MG63 (cell line): ENCODE measurements around the gene PRAMEF10. TPM values are rescaled to one million over a fixed set of nuclear protein-coding genes. Genes with fewer than 3 reads are reported as not detected.
"Not testable (repeated sequence)": the region's sequence is repeated elsewhere in the genome, so short reads cannot be mapped to it uniquely, and the experiment has no call there.

ENCODE experiments used
- DNase-seq: peaks from one replicate; pipeline ENCODE4 v3.0.0-alpha.2; 2020
- H3K27me3 ChIP-seq: fragments of 250-450 bp; sonication (Bioruptor Pico); 2 replicates; pipeline ENCODE4 v1.5.1; 2020; ENCODE audit warnings: mild to moderate bottlenecking, moderate library complexity
- H3K36me3 ChIP-seq: fragments of 250-450 bp; sonication (Bioruptor Pico); 2 replicates; pipeline ENCODE4 v1.5.1; 2020; ENCODE audit warnings: mild to moderate bottlenecking, moderate library complexity
- H3K4me3 ChIP-seq: fragments of 250-450 bp; sonication (Bioruptor Pico); 2 replicates; pipeline ENCODE4 v1.5.1; 2020; ENCODE audit warnings: mild to moderate bottlenecking, moderate library complexity
- H3K9me3 ChIP-seq: fragments of 250-450 bp; sonication (Bioruptor Pico); 2 replicates; pipeline ENCODE4 v1.5.1; 2020; ENCODE audit warnings: mild to moderate bottlenecking, moderate library complexity
- total RNA-seq: library from RNA; depleted of rRNA; stranded (reverse); fragments of >200 nt; shearing (Covaris generic); gene quantifications from 2 replicates; pipeline ENCODE4 v1.2.3, GENCODE V29; 2014; ENCODE audit warnings: low replicate concordance; rRNA removed

The PRAMEF10 gene
- total RNA-seq, result not detected in 2 replicates

GRCh38 chr1:12898170-12898569, at the start of gene PRAMEF10:
Gene PRAMEF10 (minus strand): TSS chr1:12898270. CDS start chr1:12895847, 2,423 bp downstream.
- not testable (repeated sequence) for H3K36me3 ChIP-seq, H3K27me3 ChIP-seq, H3K9me3 ChIP-seq, DNase-seq, H3K4me3 ChIP-seq

GRCh38 chr1:12947480-12947879, 49.4 kb upstream of the PRAMEF10 start, which contains the start of gene PRAMEF6:
Gene PRAMEF6 (minus strand): TSS chr1:12947580. CDS start chr1:12942518, 5,062 bp downstream.
- DNase-seq, H3K36me3 ChIP-seq, H3K27me3 ChIP-seq, H3K9me3 ChIP-seq, H3K4me3 ChIP-seq: not testable (repeated sequence)

GRCh38 chr1:12924368-12924767, 26.3 kb upstream of the PRAMEF10 start:
- not testable (repeated sequence) for H3K36me3 ChIP-seq, H3K27me3 ChIP-seq, H3K4me3 ChIP-seq, DNase-seq, H3K9me3 ChIP-seq

GRCh38 chr1:12921749-12922148, 23.7 kb upstream of the PRAMEF10 start:
- not testable (repeated sequence) for H3K27me3 ChIP-seq, H3K36me3 ChIP-seq, H3K9me3 ChIP-seq, H3K4me3 ChIP-seq, DNase-seq

- H3K4me3 ChIP-seq, H3K9me3 ChIP-seq, H3K27me3 ChIP-seq, H3K36me3 ChIP-seq, DNase-seq: not testable (repeated sequence)
Observed at GRCh38 chr1:12916310-12916709, 18.2 kb upstream of the PRAMEF10 start, which contains the start of gene PRAMEF7. Gene PRAMEF7 (plus strand): TSS chr1:12916610. CDS start chr1:12917693, 1,083 bp downstream.

- H3K9me3 ChIP-seq, H3K4me3 ChIP-seq, DNase-seq, H3K36me3 ChIP-seq, H3K27me3 ChIP-seq: not testable (repeated sequence)
Observed at GRCh38 chr1:12903793-12904572, 5.9 kb upstream of the PRAMEF10 start.

- DNase-seq, H3K4me3 ChIP-seq, H3K9me3 ChIP-seq, H3K27me3 ChIP-seq, H3K36me3 ChIP-seq: not testable (repeated sequence)
Observed at GRCh38 chr1:12899186-12899585, 1.1 kb upstream of the PRAMEF10 start.

- not testable (repeated sequence) for DNase-seq
Observed at GRCh38 chr1:12886101-12886500, 12.0 kb downstream of the PRAMEF10 start, which contains the start of gene PRAMEF4. Gene PRAMEF4 (minus strand): TSS chr1:12886201. CDS start chr1:12883394, 2,807 bp downstream.

GRCh38 chr1:12878453-12878852, 19.6 kb downstream of the PRAMEF10 start:
- H3K9me3 ChIP-seq, H3K36me3 ChIP-seq, DNase-seq, H3K4me3 ChIP-seq, H3K27me3 ChIP-seq: not testable (repeated sequence)

More at GRCh38 chr1:12886101-12886500, 12.0 kb downstream of the PRAMEF10 start, which contains the start of gene PRAMEF4:
- not testable (repeated sequence) for H3K9me3 ChIP-seq, H3K36me3 ChIP-seq, H3K4me3 ChIP-seq, H3K27me3 ChIP-seq

- H3K9me3 ChIP-seq, DNase-seq, H3K36me3 ChIP-seq, H3K4me3 ChIP-seq, H3K27me3 ChIP-seq: not testable (repeated sequence)
Observed at GRCh38 chr1:12863131-12863880, 34.8 kb downstream of the PRAMEF10 start.

- not testable (repeated sequence) for H3K9me3 ChIP-seq, H3K4me3 ChIP-seq, H3K36me3 ChIP-seq, H3K27me3 ChIP-seq, DNase-seq
Observed at GRCh38 chr1:12856786-12857185, 41.3 kb downstream of the PRAMEF10 start, which contains the start of gene PRAMEF2. Gene PRAMEF2 (plus strand): TSS chr1:12857086. CDS start chr1:12859010, 1,924 bp downstream.

GRCh38 chr1:12851779-12852178, 46.3 kb downstream of the PRAMEF10 start:
- H3K9me3 ChIP-seq, result no peaks in the 10 kb centered on the region
- H3K4me3 ChIP-seq, result no peak overlapping the region
- DNase-seq, result peak; percentile 50
- no peaks in the 10 kb centered on the region for H3K36me3 ChIP-seq
- H3K27me3 ChIP-seq, result no peaks in the 10 kb centered on the region

- H3K36me3 ChIP-seq, H3K27me3 ChIP-seq, H3K4me3 ChIP-seq, DNase-seq, H3K9me3 ChIP-seq: not testable (repeated sequence)
Observed at GRCh38 chr1:12848620-12849019, 49.5 kb downstream of the PRAMEF10 start, which contains the start of gene HNRNPCL1. Gene HNRNPCL1 (minus strand): TSS chr1:12848720. CDS start chr1:12848289, 431 bp downstream.

Other genes starting within 250 kb of the PRAMEF10 start
- not detected in 2 replicates for gene AADACL3, start 182.2 kb downstream of the PRAMEF10 start, total RNA-seq
- gene CFAP107, start 152.1 kb downstream of the PRAMEF10 start, total RNA-seq, result not detected in 2 replicates
- not detected in 2 replicates for gene PRAMEF12, start 124.5 kb downstream of the PRAMEF10 start, total RNA-seq
- gene PRAMEF1, start 106.9 kb downstream of the PRAMEF10 start, total RNA-seq, result not detected in 2 replicates
- gene PRAMEF11, start 66.9 kb downstream of the PRAMEF10 start, total RNA-seq, result not detected in 2 replicates
- not detected in 2 replicates for gene HNRNPCL1, start 49.5 kb downstream of the PRAMEF10 start, total RNA-seq
- gene PRAMEF2, start 41.2 kb downstream of the PRAMEF10 start, total RNA-seq, result not detected in 2 replicates
- gene PRAMEF4, start 12.1 kb downstream of the PRAMEF10 start, total RNA-seq, result not detected in 2 replicates
- gene PRAMEF7, start 18.3 kb upstream of the PRAMEF10 start, total RNA-seq, result not detected in 2 replicates
- gene PRAMEF6, start 49.3 kb upstream of the PRAMEF10 start, total RNA-seq, result not detected in 2 replicates
- gene PRAMEF27, start 158.3 kb upstream of the PRAMEF10 start, total RNA-seq, result not detected in 2 replicates
- gene HNRNPCL3, start 162.5 kb upstream of the PRAMEF10 start, total RNA-seq, result not detected in 2 replicates
- gene PRAMEF25, start 172.5 kb upstream of the PRAMEF10 start, total RNA-seq, result not detected in 2 replicates
- not detected in 2 replicates for gene HNRNPCL2, start 218.6 kb upstream of the PRAMEF10 start, total RNA-seq